Activated T-cell treated with anti-CD3 and anti-CD28 coated beads for 4 hours (primary cell): Measurements from ENCODE around the gene C16orf89.
"Not testable (repeated sequence)": the region's sequence is repeated elsewhere in the genome, so short reads cannot be mapped to it uniquely, and the experiment has no call there.

Experiments used
- DNase-seq: peaks from one replicate; pipeline ENCODE4 v3.0.0-alpha.2; 2020

C16orf89 gene

DNA sequence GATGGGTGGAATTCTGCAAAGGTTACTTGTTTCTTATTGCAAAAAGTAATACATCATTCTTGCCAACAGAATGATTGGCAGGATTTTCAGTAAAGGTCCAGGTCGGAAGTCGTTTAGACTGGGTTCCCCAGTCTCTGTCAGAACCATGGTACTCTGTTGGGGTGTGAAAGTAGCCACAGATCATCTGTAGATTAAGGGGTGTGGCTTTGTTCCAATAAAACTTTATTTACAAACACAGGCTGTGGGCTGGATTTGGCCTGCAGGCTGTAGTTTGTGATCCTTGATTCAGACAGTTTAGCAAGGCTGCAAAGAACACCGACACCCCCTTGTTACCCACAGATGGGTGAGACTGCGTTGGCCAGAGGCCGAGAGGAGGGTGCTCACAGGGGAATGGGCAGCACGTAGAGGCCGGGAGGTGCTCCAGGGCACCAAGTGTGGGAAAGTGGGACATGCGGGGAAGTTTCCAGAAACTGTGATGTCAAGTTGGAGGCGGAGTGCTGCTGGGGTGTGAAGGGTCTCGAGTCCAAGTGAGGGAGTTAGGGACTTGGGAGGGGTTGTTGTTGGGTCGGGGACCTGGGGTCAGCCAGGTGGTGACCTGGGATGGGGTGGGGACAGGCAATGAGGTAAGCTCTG lies 18.5 kb upstream of the C16orf89 start:
- DNase-seq, result not testable (repeated sequence)

DNA sequence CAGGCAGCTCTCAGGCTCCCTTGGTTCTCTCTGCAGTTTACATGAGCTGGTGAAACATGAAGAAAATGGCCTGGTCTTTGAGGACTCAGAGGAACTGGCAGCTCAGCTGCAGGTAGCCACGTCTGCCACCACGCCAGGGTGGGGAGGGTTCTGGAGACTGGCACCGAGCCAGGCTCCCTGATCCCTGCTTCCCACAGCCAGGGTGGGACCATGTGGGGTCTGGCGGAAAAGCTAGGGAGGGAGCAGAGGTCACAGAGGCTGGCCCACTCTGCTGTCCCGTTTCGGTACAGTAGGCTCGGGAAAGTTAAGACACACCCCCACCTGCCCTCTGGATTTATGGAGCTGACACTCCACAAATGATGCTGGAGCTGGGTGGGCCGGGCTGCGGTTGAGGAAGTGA lies 17.9 kb upstream of the C16orf89 start:
- DNase-seq, result not testable (repeated sequence)

GRCh38 chr16:5080996-5081395 lies 15.2 kb upstream of the C16orf89 start:
- not testable (repeated sequence) for DNase-seq

GRCh38 chr16:5080461-5080860 lies 14.7 kb upstream of the C16orf89 start:
- DNase-seq, result not testable (repeated sequence)

DNA sequence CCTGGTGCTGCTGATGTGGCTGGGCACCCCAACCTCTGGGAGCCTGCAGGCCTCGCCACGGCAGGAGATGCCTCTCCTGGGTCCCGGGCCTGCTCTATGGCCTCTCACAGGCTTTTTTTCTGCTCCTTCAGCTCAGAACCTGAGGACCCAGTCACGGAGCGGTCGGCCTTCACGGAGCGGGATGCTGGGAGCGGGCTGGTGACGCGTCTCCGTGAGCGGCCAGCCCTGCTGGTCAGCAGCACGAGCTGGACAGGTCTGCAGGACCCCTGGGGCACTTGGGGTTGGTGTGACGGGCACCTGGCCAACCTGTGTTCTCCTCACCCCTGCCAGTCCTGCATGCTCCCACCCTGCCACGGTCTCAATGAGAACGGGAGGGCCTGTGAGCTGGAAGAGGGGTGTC lies 12.9 kb upstream of the C16orf89 start:
- DNase-seq, result no peak

DNA sequence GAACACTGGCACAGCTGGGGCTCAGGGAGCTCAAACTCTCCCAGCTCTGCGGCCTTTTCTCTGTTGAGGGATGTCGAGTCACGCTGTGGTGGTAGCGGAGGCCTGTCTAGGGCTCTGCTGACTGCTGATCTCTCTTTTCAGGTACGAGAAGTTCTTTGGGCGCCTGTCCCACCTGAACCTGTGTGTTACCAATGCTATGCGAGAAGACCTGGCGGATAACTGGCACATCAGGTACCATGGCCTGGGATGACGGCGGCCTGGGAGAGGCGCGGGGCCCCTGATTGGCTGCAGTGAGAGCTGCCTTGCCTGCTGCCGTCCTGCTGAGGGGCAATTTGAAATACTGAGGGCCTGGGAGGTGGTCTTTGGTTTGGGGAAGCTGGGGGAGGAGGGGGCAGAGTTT lies 11.5 kb upstream of the C16orf89 start:
- DNase-seq, result no peak

- DNase-seq, result no peak
These were observed 9.9 kb upstream of the C16orf89 start for GRCh38 chr16:5075637-5076036.

DNA sequence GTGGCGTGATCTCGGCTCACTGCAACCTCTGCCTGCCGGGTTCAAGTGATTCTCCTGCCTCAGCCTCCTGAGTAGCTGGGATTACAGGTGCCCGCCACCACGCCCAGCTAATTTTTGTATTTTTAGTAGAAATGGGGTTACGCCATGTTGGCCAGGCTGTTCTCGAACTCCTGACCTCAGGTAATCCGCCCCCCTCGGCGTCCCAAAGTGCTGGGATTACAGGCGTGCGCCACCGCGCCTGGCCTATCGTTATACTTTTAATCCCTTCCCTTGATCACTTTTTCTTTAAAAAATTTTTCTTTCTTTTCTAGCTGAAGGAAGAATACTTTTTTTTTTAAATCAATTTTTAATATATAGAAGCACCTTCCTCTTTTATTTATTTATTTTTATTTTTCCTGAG lies 8.0 kb upstream of the C16orf89 start:
- not testable (repeated sequence) for DNase-seq

DNA sequence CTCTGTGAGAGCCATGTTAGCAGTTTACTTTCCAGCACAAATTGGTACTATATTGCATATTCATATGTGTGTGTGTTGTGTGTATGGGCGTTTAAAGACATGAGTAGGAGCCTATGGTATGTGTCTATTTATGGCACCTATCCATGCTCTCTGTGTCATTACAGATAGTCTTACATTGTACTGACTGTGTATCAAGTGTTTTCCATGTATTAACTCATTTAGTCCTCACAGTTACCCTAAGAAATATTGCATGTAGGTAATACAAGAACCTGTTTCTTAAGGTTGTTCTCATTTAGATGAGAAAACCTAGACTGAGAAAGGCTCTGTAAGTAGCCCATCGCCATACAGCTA lies 7.5 kb upstream of the C16orf89 start:
- DNase-seq, result no peak

- DNase-seq, result no peak
These were observed 6.8 kb upstream of the C16orf89 start for GRCh38 chr16:5072334-5073278.

DNA sequence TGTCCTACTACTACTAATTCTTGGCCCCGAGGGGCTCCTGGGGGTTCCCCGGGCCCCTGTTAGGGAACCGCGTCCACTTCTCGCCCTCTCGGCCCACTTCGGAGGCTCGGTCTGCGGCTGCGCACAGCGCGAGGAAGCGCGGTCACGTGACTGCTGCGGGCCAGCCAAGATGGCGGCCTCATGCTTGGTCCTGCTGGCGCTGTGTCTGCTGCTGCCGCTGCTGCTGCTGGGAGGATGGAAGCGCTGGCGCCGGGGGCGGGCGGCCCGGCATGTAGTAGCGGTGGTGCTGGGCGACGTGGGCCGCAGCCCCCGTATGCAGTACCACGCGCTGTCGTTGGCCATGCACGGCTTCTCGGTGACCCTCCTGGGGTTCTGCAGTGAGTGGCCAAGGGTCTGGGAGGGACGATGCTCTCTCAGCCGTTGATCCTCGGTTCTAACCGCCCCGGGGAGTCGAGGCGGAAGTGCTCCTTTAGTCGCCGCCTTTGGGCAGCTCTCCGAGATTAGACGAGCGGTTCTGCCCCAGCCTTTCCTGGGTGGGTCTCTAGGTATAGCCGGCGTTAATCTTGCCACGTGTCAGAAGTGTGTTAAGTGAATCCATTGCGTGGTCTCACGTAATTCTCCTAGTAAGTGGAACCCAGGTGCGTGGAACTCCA lies 6.1 kb upstream of the C16orf89 start, which contains the start of gene ALG1:
ALG1 (plus strand) TSS at position 163 of the 653 bp plus-strand sequence; CDS start at position 170, 7 bp downstream.
- peak; percentile 84 for DNase-seq

- no peak for DNase-seq
These were observed 5.6 kb upstream of the C16orf89 start for GRCh38 chr16:5071341-5071680.

- DNase-seq, result no peak
These were observed 4.9 kb upstream of the C16orf89 start for GRCh38 chr16:5070431-5071186.

GRCh38 chr16:5069854-5070253 lies 4.1 kb upstream of the C16orf89 start:
- DNase-seq, result no peak

GRCh38 chr16:5069048-5069447 lies 3.3 kb upstream of the C16orf89 start:
- no peak for DNase-seq

- no peak for DNase-seq
These were observed 755 bp upstream of the C16orf89 start for GRCh38 chr16:5066511-5066910.

DNA sequence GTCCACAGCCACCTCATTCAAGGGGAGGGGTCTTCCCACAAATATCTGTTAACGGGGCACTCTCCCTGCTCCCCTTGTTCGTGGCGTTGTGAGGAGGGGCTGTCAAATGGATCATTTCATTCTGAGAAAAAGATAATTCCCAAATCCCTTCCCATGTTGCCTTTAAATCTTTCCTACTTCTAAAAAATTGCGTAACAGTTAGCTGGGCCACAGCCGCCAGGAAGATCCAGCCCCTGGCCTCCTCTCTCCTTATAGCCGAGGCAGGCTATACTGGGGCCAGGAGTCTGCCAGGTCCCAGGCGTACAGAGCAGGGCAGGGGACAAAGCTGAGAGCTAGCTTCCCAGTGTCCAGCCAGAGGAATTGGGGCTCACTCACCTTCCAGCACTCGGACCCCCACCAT lies 430 bp downstream of the C16orf89 start:
- no peak for DNase-seq

- DNase-seq, result no peak
These were observed 841 bp downstream of the C16orf89 start for GRCh38 chr16:5064915-5065314.

GRCh38 chr16:5062790-5063765 lies 2.7 kb downstream of the C16orf89 start:
- DNase-seq, result no peak

DNA sequence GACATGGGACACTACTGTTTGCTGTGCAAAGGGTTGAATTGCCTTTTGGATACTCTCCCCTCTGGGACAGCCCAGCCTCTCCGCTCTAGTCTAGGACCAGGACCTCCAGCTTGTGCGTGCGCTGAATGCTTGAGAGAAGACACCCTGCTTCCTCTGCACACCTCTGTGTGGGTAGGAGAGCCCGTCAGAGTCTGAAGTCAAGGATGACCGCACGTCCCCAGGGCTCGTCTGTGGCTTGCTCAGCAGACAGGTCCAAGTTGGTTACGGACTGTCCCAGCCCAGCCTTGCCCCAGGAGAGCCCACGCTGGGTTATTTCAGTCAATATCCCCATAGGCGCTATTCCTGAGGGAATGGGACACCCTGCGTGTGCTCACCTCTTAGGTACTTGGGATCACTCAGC lies 3.7 kb downstream of the C16orf89 start:
- no peak for DNase-seq

GRCh38 chr16:5060073-5060641 lies 5.6 kb downstream of the C16orf89 start:
- no peak for DNase-seq
